Suprapubic skin (tissue), 4 donors: Measurements from ENCODE around the gene RILPL1. TPM values are rescaled to one million over a fixed set of nuclear protein-coding genes. Genes with fewer than 3 reads are reported as not detected.
"Not testable (repeated sequence)": the region's sequence is repeated elsewhere in the genome, so short reads cannot be mapped to it uniquely, and the experiment has no call there.

ENCODE experiments used
- DNase-seq, 2 donors: peaks; one replicate each; pipeline ENCODE4 v3.0.0-alpha.2; 2019; ENCODE audit warnings: low spot score in 2 of 2
- H3K27ac ChIP-seq: fragments of 200-600 bp; sonication (generic); one replicate; pipeline ENCODE4 v1.5.1; 2019
- H3K27me3 ChIP-seq: fragments of 200-600 bp; sonication (generic); one replicate; pipeline ENCODE4 v1.5.1; 2019
- H3K36me3 ChIP-seq: fragments of 200-600 bp; sonication (generic); one replicate; pipeline ENCODE4 v1.5.1; 2019
- H3K4me1 ChIP-seq: fragments of 200-600 bp; sonication (generic); one replicate; pipeline ENCODE4 v1.5.1; 2019
- H3K4me3 ChIP-seq: fragments of 200-600 bp; sonication (generic); one replicate; pipeline ENCODE4 v1.5.1; 2019; ENCODE audit warnings: mild to moderate bottlenecking
- H3K9me3 ChIP-seq: fragments of 200-600 bp; sonication (generic); one replicate; pipeline ENCODE4 v1.5.1; 2019
- CTCF ChIP-seq, 2 donors: fragments of 200-600 bp in 1 of 2; fragments of 450-650 bp in 1 of 2; sonication (generic) in 1 of 2; IDR thresholded peaks; one replicate each; pipeline ENCODE4 v1.5.1; 2016 to 2019; ENCODE audit warnings: antibody characterized with exemption in 2 of 2, mild to moderate bottlenecking in 1 of 2, moderate library complexity in 1 of 2
- EP300 ChIP-seq: sonication (generic); formaldehyde crosslinking; IDR thresholded peaks from one replicate; pipeline ENCODE4 v1.6.1; 2017; ENCODE audit warnings: antibody characterized with exemption
- POLR2A ChIP-seq, 2 donors: fragments of 450-650 bp; IDR thresholded peaks; one replicate each; pipeline ENCODE4 v1.6.1; 2017; ENCODE audit warnings: antibody characterized with exemption in 2 of 2, mild to moderate bottlenecking in 2 of 2, moderate library complexity in 2 of 2
- POLR2AphosphoS5 ChIP-seq, 3 donors: sonication (generic); formaldehyde crosslinking; IDR thresholded peaks; one replicate each; pipeline ENCODE4 v1.6.1; 2017; ENCODE audit warnings: antibody characterized with exemption in 3 of 3
- WGBS: methylation state at CpG from one replicate; pipeline ENCODE4 v1.1.5; 2018; 5-methylcytosine and 5-hydroxymethylcytosine counted together
- total RNA-seq, 4 donors: library from RNA; depleted of rRNA; stranded (reverse); fragments of >200 nt; gene quantifications; one replicate each; pipeline ENCODE4 v1.1.0, GENCODE V29; 2016

RILPL1 gene
- total RNA-seq, 4 donors from 2014 or later = 16.4 to 36.2 (median 24.2) TPM

DNA sequence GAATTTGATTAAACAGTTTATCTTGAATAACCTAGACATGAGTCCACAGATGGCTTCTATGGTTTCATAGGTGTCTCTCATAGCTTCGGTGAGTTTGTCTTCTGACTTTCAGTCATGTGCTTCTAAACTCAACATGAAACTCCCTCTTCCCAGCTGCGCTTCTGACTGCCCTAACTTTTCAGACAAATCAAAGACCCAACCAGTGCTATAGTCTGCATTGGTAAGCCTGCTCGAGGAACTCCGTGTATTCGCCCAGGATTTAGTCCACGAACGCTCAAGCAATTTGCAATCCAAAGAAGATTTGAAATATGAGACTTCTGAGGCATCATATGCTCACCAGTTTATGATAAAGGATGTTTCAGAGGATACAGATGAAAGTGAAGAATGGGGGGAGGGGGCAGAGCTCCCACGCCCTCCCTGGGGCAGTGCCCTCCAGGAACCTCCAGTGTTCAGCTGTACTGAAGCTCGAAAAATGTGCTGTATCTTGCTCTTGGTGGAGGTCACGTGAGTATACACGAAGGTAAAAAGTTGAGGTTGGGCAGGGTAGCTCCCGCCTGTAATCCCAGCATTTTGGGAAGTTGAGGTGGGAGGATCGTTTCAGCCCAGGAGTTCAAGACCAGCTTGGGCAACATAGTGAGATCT is 91.9 kb downstream of the RILPL1 start:
- Histone ChIP-seq H3K9me3 (no peaks in the 10 kb centered on the region), H3K27me3 (no peaks in the 10 kb centered on the region), H3K27ac (no peak overlapping the region), H3K4me1 (peaks cover 27% of the 10 kb centered on the region), H3K36me3 (no peaks in the 10 kb centered on the region), H3K4me3 (no peak overlapping the region)
- DNase-seq = no peak
- no peak for TF ChIP-seq EP300
- no peak for TF ChIP-seq POLR2AphosphoS5 (IDR thresholded peaks at IDR 0.05)
- no peak for TF ChIP-seq POLR2A (IDR thresholded peaks at IDR 0.05)
- TF ChIP-seq CTCF (IDR thresholded peaks at IDR 0.05) = no peak
- WGBS = 85% methylated on average over 13 of the region's 13 CpGs

GRCh38 chr12:123436017-123436964 is 97.2 kb downstream of the RILPL1 start, which contains the start of gene RILPL2:
RILPL2 (minus strand) TSS chr12:123436684; CDS start chr12:123436420, 264 bp downstream.
- TF ChIP-seq EP300 = no peak
- peak in 2 of 3 donors; percentile 75 to 84 for TF ChIP-seq POLR2AphosphoS5 (IDR thresholded peaks at IDR 0.05)
- TF ChIP-seq POLR2A (IDR thresholded peaks at IDR 0.05) = peak; percentile 37 to 42
- peak within 1 kb of the TSS; percentile 72 for H3K4me3 ChIP-seq
- under 1% methylated on average over 40 of the region's 69 CpGs for WGBS
- H3K27me3 ChIP-seq = no peaks in the 10 kb centered on the region
- no peaks in the 10 kb centered on the region for H3K9me3 ChIP-seq
- DNase-seq = peak; percentile 96 to 97
- H3K36me3 ChIP-seq = no peaks in the 10 kb centered on the region
- peaks cover 45% of the 10 kb centered on the region for H3K4me1 ChIP-seq
- H3K27ac ChIP-seq = peak within 1 kb of the TSS; percentile 67

- no peak for DNase-seq
- Histone ChIP-seq H3K27me3 (no peaks in the 10 kb centered on the region), H3K4me3 (peak overlapping the region; percentile 72), H3K9me3 (no peaks in the 10 kb centered on the region), H3K27ac (peak overlapping the region; percentile 67), H3K36me3 (peaks cover 3% of the 10 kb centered on the region), H3K4me1 (peaks cover 45% of the 10 kb centered on the region)
- TF ChIP-seq EP300 (no peak), CTCF (IDR thresholded peaks at IDR 0.05) (no peak), POLR2AphosphoS5 (IDR thresholded peaks at IDR 0.05) (no peak), POLR2A (IDR thresholded peaks at IDR 0.05) (no peak)
- WGBS = 46% methylated on average over 5 of the region's 5 CpGs
Measured at GRCh38 chr12:123435636-123436016, 97.9 kb downstream of the RILPL1 start.

- Histone ChIP-seq H3K4me1 (peaks cover 45% of the 10 kb centered on the region), H3K27me3 (no peaks in the 10 kb centered on the region), H3K9me3 (no peaks in the 10 kb centered on the region), H3K36me3 (peaks cover 15% of the 10 kb centered on the region), H3K4me3 (peak overlapping the region; percentile 72), H3K27ac (no peak overlapping the region)
- TF ChIP-seq CTCF (IDR thresholded peaks at IDR 0.05) = no peak
- no peak for TF ChIP-seq POLR2AphosphoS5 (IDR thresholded peaks at IDR 0.05)
- TF ChIP-seq POLR2A (IDR thresholded peaks at IDR 0.05) = no peak
- TF ChIP-seq EP300 = no peak
- DNase-seq = no peak
- 99% methylated on average over 6 of the region's 6 CpGs for WGBS
Measured at GRCh38 chr12:123433615-123434014, 99.9 kb downstream of the RILPL1 start.

GRCh38 chr12:123431951-123432817 is 101.3 kb downstream of the RILPL1 start:
- WGBS = 62% methylated on average over 15 of the region's 15 CpGs
- H3K4me3 ChIP-seq = peak overlapping the region; percentile 72
- not testable (repeated sequence) for H3K27ac ChIP-seq, DNase-seq, H3K27me3 ChIP-seq, H3K9me3 ChIP-seq
- peaks cover 44% of the 10 kb centered on the region for H3K4me1 ChIP-seq
- H3K36me3 ChIP-seq = peaks cover 22% of the 10 kb centered on the region

DNA sequence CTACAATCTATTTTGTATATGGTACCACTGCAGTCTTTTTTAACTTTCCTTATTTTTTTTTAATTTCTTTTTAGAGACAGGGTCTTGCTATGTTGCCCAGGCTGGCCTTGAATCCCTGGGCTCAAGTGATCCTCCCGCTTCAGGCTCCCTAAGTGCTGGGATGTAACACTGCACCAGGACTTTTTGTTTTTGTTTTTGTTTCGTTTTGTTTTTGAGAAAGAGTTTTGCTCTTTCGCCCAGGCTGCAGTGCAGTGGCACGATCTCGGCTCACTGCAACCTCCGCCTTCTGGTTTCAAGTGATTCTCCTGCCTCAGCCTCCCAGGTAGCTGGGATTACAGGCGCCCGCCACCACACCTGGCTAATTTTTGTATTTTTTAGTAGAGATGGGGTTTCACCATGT is 104.4 kb downstream of the RILPL1 start:
- not testable (repeated sequence) for DNase-seq, H3K4me3 ChIP-seq, H3K9me3 ChIP-seq, H3K27ac ChIP-seq, H3K27me3 ChIP-seq
- H3K36me3 ChIP-seq = peaks cover 28% of the 10 kb centered on the region
- WGBS = over 99% methylated on average over 8 of the region's 8 CpGs
- peaks cover 21% of the 10 kb centered on the region for H3K4me1 ChIP-seq
